Subcutaneous adipose tissue (tissue), 4 donors: ENCODE results near the gene STAMBPL1. TPM values are rescaled to one million over a fixed set of nuclear protein-coding genes. Genes with fewer than 3 reads are reported as not detected.

ENCODE experiments used
- CTCF ChIP-seq: fragments of 450-650 bp; IDR thresholded peaks from one replicate; pipeline ENCODE4 v1.5.1; 2016; ENCODE audit warnings: low read depth, mild to moderate bottlenecking, control low read depth, antibody characterized with exemption, moderate library complexity
- total RNA-seq, 4 donors: library from RNA; depleted of rRNA; stranded (reverse); fragments of >200 nt; gene quantifications; one replicate each; pipeline ENCODE4 v1.1.0, GENCODE V29; 2016

The STAMBPL1 gene
- total RNA-seq, 4 donors from 2014 or later, result 7.5 to 31.3 (median 14.8) TPM

- TF ChIP-seq CTCF, result no peak
Observed at GRCh38 chr10:88877298-88877697, 2.7 kb upstream of the STAMBPL1 start.

GRCh38 chr10:88880282-88881076, 434 bp downstream of the STAMBPL1 start:
- no peak for TF ChIP-seq CTCF

GRCh38 chr10:88881320-88881719, 1.3 kb downstream of the STAMBPL1 start:
- no peak for TF ChIP-seq CTCF

GRCh38 chr10:88881922-88882645, 2.0 kb downstream of the STAMBPL1 start:
- TF ChIP-seq CTCF, result no peak

- TF ChIP-seq CTCF, result no peak
Observed at GRCh38 chr10:88883448-88883809, 3.4 kb downstream of the STAMBPL1 start.

- no peak for TF ChIP-seq CTCF
Observed at GRCh38 chr10:88886557-88886956, 6.5 kb downstream of the STAMBPL1 start.

- no peak for TF ChIP-seq CTCF
Observed at GRCh38 chr10:88888810-88889445, 8.9 kb downstream of the STAMBPL1 start.
